SU-DHL-6 (cell line): Measurements from ENCODE around the gene YARS1.

ENCODE experiments used
- EZH2phosphoT487 ChIP-seq: fragments of 200-600 bp; sonication (generic), shearing (Covaris generic); conservative IDR thresholded peaks from 2 replicates; pipeline ENCODE4 v1.6.1; 2018; ENCODE audit warnings: mild to moderate bottlenecking, antibody characterized with exemption, low read length, moderate library complexity, mixed read lengths
- TF ChIP-seq, protein P1 (sequence below): fragments of 200-600 bp; sonication (generic); IDR thresholded peaks from one replicate; pipeline ENCODE4 v1.5.1; 2017; ENCODE audit warnings: antibody characterized with exemption, mild to moderate bottlenecking, low read length, moderate library complexity; ENCODE audit not compliant: insufficient read depth, poor library complexity, severe bottlenecking

DNA sequence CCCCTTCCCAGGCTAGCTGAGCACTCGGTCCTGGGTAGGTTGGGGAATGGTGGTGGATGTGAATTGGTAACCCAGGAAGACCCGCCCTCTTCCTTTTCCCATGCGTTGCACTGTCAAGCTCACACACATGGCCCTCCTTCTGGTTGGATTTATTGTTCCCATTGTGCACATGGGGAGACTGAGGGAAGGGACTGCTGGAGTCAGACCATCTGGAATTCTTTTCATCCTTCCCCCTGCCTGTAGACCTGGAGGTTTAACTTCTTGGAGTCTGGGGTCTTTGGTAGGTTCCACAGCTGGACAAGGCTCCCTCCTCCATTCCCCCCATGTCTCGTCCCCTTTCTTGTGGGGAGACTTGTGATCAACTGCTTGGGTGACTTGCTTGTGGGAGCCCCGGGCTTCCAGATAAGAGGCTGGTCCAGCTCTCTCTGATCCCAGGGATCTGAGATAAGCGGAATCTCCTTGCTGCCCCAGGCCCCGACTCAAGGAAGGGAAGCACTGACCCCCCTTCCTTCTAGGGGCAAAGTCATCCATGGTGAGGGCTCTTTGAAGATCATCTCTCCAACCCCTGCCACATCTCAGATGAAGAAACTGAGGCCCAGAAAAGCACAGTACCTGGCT lies 58.9 kb downstream of the YARS1 start:
- TF ChIP-seq, protein P1, sequence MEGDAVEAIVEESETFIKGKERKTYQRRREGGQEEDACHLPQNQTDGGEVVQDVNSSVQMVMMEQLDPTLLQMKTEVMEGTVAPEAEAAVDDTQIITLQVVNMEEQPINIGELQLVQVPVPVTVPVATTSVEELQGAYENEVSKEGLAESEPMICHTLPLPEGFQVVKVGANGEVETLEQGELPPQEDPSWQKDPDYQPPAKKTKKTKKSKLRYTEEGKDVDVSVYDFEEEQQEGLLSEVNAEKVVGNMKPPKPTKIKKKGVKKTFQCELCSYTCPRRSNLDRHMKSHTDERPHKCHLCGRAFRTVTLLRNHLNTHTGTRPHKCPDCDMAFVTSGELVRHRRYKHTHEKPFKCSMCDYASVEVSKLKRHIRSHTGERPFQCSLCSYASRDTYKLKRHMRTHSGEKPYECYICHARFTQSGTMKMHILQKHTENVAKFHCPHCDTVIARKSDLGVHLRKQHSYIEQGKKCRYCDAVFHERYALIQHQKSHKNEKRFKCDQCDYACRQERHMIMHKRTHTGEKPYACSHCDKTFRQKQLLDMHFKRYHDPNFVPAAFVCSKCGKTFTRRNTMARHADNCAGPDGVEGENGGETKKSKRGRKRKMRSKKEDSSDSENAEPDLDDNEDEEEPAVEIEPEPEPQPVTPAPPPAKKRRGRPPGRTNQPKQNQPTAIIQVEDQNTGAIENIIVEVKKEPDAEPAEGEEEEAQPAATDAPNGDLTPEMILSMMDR: no peak
- TF ChIP-seq EZH2phosphoT487: no peak
